NK-92 (cell line): ENCODE results near the gene ZNF350.
"Not testable (repeated sequence)": the region's sequence is repeated elsewhere in the genome, so short reads cannot be mapped to it uniquely, and the experiment has no call there.

Experiments
- DNase-seq: peaks from one replicate; lab custom pipeline; 2025; ENCODE audit not compliant: unreplicated experiment; lab: John Stamatoyannopoulos, UW

The ZNF350 gene

GRCh38 chr19:51975787-51976186 is 10.9 kb downstream of the ZNF350 start:
- DNase-seq: not testable (repeated sequence)

- DNase-seq: no peak
Observed at GRCh38 chr19:51971624-51972023, 15.0 kb downstream of the ZNF350 start.

GRCh38 chr19:51970718-51971117 is 15.9 kb downstream of the ZNF350 start:
- DNase-seq: no peak

DNA sequence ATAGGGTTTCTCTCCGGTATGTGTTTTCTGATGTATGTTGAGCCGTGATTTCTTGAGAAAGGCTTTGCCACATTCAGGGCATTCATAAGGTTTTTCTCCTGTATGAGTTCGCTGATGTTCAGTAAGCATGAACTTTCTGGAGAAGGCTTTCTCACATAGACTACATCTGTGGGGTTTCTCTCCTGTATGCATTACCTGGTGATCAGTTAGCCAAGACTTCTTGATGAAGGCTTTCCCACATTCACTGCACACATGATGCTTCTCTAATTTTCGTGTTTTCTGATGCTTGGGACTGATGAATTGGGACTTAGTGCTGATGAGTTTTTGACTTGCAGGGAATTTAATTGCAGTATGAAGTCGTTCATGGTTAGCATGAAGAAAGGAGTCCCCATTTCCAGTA is 21.1 kb downstream of the ZNF350 start:
- no peak for DNase-seq

DNA sequence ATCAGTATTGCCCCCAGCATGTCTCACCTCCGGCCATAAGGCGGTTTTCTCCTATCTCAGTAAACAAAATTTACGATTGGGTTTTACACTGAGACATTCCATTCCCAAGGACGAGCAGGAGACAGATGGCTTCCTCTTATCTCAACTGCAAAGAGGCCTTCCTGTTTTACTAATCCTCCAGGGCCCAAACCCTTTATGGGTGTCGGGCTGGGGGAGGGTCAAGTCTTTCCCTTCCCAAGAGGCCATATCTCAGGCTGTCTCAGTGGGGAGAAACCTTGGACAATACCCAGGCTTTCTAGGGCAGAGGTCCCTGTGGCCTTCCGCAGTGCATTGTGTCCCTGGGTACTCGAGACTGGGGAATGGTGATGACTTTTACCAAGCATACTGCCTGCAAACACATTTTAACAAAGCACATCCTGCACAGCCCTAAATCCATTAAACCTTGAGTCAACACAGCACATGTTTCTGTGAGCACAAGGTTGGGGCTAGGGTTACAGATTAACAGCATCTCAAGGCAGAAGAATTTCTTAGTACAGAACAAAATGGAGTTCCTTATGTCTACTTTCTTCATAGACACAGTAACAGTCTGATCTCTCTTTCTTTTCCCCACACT is 25.9 kb downstream of the ZNF350 start:
- not testable (repeated sequence) for DNase-seq

DNA sequence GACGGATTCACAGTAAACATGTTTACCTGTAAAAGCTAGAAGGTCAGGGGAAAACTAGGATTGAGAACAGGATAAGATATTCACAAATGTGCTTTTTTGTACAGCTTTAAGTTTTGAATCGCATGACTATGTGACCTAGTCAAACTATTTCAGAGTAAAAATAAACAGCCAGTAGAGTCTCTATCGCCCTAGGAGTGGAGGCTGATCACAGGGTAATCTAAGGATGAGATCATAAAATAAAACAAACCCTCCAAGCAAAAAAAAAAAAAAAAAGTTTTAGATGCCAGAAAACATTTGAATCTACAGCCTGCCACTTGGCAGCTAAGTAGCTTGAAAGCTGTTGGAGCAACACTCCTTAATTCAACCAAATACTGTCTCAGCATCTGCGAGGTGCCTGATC is 26.8 kb downstream of the ZNF350 start:
- no peak for DNase-seq

- DNase-seq: not testable (repeated sequence)
Observed at GRCh38 chr19:51957846-51958245, 28.8 kb downstream of the ZNF350 start.

DNA sequence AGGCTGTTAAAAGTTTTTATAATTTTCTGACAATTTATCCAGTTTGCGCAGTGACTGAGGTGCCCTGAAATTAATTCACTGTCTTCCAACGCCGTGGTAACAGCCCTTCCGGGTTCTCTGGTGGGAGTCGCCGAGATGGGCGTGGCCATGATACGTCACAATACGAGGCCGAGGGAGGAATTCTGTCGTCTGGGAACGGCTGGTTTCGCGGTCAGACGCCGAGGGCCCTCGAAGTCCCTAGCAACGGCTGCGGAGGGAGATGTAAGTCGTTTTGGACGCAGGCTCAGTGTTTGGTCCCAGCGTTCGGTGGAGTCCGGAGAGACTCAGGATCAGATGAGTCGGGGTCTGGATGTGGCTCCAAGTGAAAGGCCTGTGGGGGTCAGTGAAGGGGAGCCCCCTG is 37.7 kb downstream of the ZNF350 start:
- no peak for DNase-seq

DNA sequence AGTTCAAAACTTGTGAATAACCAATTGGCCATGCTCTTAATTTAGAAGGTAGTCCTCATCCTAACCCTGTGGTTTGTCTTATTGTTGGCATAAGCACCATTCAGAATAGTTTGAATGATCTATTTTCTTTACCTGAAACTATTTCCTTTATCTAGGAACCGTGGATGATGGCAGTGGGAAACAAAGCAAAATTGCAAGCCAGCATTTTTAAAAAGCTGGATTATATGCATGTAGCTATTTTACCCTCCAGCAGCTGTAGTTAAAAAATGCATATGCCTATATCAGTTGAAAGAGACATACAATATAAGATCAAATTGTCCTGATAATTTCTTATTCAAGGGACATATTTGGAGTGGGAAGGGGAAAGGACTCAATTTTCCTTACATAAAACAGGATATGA is 40.0 kb downstream of the ZNF350 start:
- DNase-seq: no peak

- DNase-seq: no peak
Observed at GRCh38 chr19:51944798-51945552, 41.7 kb downstream of the ZNF350 start.

DNA sequence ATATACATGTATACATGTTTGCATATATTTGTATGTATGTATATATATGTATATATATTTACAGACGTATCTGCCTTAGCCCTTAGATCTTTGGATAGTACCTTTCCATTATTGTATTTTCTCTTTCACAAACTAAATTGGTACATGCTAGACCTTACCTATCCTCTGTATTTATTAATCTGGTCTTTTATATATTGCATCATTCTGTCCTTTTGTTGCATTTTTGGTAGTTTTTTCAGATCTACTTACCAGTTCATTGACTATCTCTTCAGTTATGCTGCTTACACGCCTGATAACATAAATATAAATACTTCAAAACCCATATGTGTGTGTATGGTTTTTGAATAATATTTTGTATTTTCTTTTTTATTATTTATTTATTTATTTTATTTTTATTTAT is 47.7 kb downstream of the ZNF350 start:
- DNase-seq: no peak

- DNase-seq: no peak
Observed at GRCh38 chr19:51931921-51932320, 54.7 kb downstream of the ZNF350 start.

GRCh38 chr19:51927859-51928258 is 58.8 kb downstream of the ZNF350 start:
- DNase-seq: no peak

DNA sequence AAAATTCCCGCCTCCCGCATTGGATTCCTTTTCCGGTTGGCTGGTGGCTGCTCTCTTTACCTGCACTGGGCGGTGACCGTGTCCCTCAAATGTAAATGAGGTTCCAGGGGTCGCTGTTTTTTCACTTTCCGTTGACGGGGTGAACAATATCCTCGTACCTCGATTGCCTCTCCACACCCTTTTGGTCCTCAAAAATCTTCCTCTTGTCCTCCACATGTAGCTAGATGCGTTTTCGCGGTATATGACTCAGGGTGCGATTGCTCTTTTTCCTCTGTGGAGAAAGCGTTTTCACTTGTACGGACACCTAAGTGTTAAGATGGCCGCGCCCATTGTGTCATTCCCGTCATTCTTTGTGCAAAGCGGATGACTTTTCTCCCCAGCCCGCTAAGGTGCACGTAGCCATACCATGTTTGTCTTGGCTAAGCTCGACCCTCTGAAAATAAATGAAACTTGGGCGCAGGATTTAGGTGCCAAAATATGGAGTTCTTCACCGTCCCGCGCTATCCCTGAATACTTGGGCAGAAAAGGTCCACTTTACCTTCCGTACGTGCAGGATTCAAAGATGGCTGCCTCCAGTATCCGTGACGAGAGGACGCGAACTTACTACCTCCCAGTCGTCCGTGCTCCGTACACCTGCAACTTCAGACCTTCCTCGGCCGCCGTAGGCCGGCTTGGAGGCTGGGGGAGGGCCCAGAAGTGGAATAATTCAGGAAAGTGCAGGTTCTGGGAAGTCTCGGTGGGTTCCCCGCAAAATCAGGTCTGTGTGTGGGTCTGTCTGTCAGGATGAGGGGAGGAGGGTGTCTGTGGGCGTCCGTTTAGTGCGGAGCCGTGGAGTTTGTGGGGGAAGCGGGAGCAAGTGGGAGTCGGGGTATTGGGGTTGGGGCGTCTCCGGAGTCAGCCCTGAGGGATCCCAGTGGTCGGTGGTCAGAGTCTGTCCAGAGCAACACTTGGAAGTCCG is 59.6 kb downstream of the ZNF350 start, which contains the start of gene ZNF613:
Gene ZNF613, plus strand, starts transcription at position 689 of the 958 bp plus-strand sequence. CDS start 8,749 bp downstream, outside the sequence.
- no peak for DNase-seq

GRCh38 chr19:51926426-51926783 is 60.2 kb downstream of the ZNF350 start:
- no peak for DNase-seq

- no peak for DNase-seq
Observed at GRCh38 chr19:51921949-51922348, 64.7 kb downstream of the ZNF350 start.

DNA sequence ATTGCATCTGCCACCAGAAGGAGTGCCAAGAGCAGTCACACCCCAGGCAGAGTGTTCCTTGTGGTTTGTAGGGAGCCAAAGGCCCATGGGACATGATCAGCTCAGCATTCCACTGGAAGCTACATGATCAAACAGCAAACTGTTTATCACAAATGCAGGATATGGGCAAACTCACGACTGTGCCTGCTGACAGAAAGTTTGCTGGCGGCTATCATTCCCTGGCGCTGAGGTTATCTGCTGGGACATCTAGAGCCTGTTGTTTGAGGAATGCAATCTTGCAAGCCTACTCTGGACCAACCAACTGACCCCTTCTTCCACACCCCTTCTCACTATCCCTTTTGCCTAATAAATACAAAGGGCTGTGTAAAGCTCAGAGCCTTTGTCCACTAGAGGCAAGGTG is 67.0 kb downstream of the ZNF350 start:
- DNase-seq: no peak

- DNase-seq: no peak
Observed at GRCh38 chr19:51916167-51916566, 70.5 kb downstream of the ZNF350 start.

DNA sequence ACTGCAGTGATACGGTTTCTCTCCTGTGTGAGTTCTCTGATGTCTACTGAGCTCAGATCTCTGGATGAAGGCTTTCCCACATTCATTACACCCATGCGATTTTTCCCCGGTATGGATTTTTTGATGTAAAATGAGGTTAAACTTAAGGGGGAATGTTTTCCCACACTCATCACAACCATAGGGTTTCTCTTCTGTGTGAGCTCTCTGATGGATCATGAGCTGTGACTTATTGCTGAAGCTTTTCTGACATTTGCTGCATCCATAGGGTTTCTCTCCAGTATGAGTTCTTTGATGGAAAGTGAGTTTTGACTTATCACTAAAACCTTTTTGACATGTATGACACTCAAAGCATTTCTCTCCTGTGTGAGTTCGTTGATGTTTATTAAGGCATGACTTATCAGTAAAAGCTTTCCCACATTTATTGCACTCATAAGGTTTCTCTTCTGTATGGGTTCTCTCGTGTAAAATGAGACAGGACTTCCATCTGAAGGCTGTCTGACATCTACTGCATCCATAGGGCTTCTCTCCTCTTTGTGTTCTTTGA is 71.2 kb downstream of the ZNF350 start:
- no peak for DNase-seq
